Measurements from ENCODE around the gene GPR33.

GRCh38 chr14:31530136-31530535, 42.3 kb upstream of the GPR33 start:
- TF ChIP-seq CREB5 (CRISPR knock-in tag; IDR thresholded peaks at IDR 0.05; ENCODE audit: low read depth), result no peak
- TF ChIP-seq PATZ1 (CRISPR knock-in tag; IDR thresholded peaks at IDR 0.05; ENCODE audit: borderline replicate concordance), result no peak
- TF ChIP-seq ZNF565 (CRISPR knock-in tag; conservative IDR thresholded peaks at IDR 0.05; ENCODE audit: low read depth), result no peak

Data from SK-N-SH treated with all-trans-retinoic acid at 6 μM for 48 hours (cell line).